Mesendoderm (in vitro differentiated cells): ENCODE results near the gene F8.
"Not testable (repeated sequence)": the region's sequence is repeated elsewhere in the genome, so short reads cannot be mapped to it uniquely, and the experiment has no call there.

ENCODE experiments used
- DNase-seq: peaks from one replicate; pipeline ENCODE4 v3.0.0; 2013
- H2AK5ac ChIP-seq: 2 replicates; pipeline ENCODE4 v1.6.1; 2013; ENCODE audit warnings: low read length, inconsistent platforms
- H2BK120ac ChIP-seq: 2 replicates; pipeline ENCODE4 v1.6.1; 2013; ENCODE audit warnings: low read depth, mild to moderate bottlenecking, low read length, moderate library complexity, mixed read lengths
- H2BK15ac ChIP-seq: replicated peaks from 2 replicates; pipeline ENCODE4 v1.6.1; 2013; ENCODE audit warnings: low read depth, mild to moderate bottlenecking, moderate library complexity
- H2BK5ac ChIP-seq: 2 replicates; pipeline ENCODE4 v1.6.1; 2013; ENCODE audit warnings: low read length, inconsistent platforms
- H3K18ac ChIP-seq: 2 replicates; pipeline ENCODE4 v1.6.1; 2013; ENCODE audit warnings: mild to moderate bottlenecking, low read length, mixed read lengths
- H3K23ac ChIP-seq: one replicate; pipeline ENCODE4 v1.6.1; 2013; ENCODE audit warnings: low read length
- H3K27ac ChIP-seq: 2 replicates; pipeline ENCODE4 v1.5.1; 2013; ENCODE audit warnings: low read depth, mild to moderate bottlenecking, inconsistent platforms, low read length, moderate library complexity
- H3K27me3 ChIP-seq: 2 replicates; pipeline ENCODE4 v1.6.1; 2013; ENCODE audit warnings: low read length, control low read depth, mild to moderate bottlenecking, inconsistent platforms; ENCODE audit not compliant: insufficient read depth, poor library complexity
- H3K36me3 ChIP-seq: 2 replicates; pipeline ENCODE4 v1.6.1; 2013; ENCODE audit warnings: low read length, inconsistent platforms; ENCODE audit not compliant: control insufficient read depth, insufficient read depth
- H3K4ac ChIP-seq: one replicate; pipeline ENCODE4 v1.6.1; 2013; ENCODE audit warnings: low read depth, mild to moderate bottlenecking, low read length, moderate library complexity
- H3K4me1 ChIP-seq: 2 replicates; pipeline ENCODE4 v1.6.1; 2013; ENCODE audit warnings: low read depth, low read length, inconsistent platforms; ENCODE audit not compliant: control insufficient read depth
- H3K4me2 ChIP-seq: 2 replicates; pipeline ENCODE4 v1.6.1; 2013; ENCODE audit warnings: low read length
- H3K4me3 ChIP-seq: 2 replicates; pipeline ENCODE4 v1.5.1; 2013; ENCODE audit warnings: mild to moderate bottlenecking, low read length
- H3K56ac ChIP-seq: one replicate; pipeline ENCODE4 v1.6.1; 2013; ENCODE audit warnings: low read length
- H3K79me1 ChIP-seq: 2 replicates; pipeline ENCODE4 v1.6.1; 2013; ENCODE audit warnings: low read length, inconsistent platforms
- H3K79me2 ChIP-seq: 2 replicates; pipeline ENCODE4 v1.6.1; 2013; ENCODE audit warnings: mild to moderate bottlenecking, low read length; ENCODE audit not compliant: control insufficient read depth, insufficient read depth
- H3K9ac ChIP-seq: 2 replicates; pipeline ENCODE4 v1.6.1; 2013; ENCODE audit warnings: low read length, inconsistent platforms
- H4K5ac ChIP-seq: one replicate; pipeline ENCODE4 v1.6.1; 2013; ENCODE audit warnings: low read length
- H4K8ac ChIP-seq: one replicate; pipeline ENCODE4 v1.6.1; 2013; ENCODE audit warnings: low read depth, mild to moderate bottlenecking, control low read depth, low read length, moderate library complexity
- WGBS: extraction: QIAGEN DNeasy Blood & Tissue Kit; methylation state at CpG from one replicate; pipeline ENCODE4 v1.1.7; 2013; ENCODE audit warnings: low lambda C conversion rate, missing lambda C conversion rate; ENCODE audit not compliant: insufficient coverage; ENCODE audit errors: extremely low coverage; 5-methylcytosine and 5-hydroxymethylcytosine counted together

F8 gene

DNA sequence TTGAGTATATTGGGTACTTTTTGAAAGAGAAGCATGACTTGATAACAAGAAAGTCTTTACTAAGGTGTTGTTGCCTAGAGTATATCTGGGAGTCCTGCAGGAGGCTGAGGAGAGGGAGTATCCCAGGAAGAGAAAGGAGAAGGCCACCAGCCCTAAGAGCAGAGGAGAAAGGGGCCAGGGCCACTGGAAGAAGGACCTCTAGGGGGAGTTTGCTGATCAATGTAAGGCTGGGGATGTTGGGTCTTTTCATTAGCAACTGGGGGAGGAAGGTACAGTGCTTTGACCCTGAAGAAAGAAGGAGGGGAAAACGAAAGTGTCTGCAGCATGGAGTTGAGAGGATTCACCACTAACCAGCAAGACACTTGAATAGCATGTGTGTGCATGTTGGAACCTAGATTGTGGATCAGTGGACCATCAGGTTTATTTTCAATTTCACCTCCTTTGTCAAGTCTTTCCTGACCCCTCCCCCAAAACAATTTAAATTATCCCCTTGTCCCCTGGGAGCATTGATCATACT is 192.5 kb downstream of the F8 start:
- H3K79me1 ChIP-seq, result no peaks in the 10 kb centered on the region
- H3K4ac ChIP-seq, result no peak overlapping the region
- H3K4me1 ChIP-seq, result no peaks in the 10 kb centered on the region
- no peak overlapping the region for H2BK120ac ChIP-seq
- no peak overlapping the region for H4K8ac ChIP-seq
- no peaks in the 10 kb centered on the region for H3K79me2 ChIP-seq
- no peak overlapping the region for H2BK15ac ChIP-seq
- H3K56ac ChIP-seq, result no peak overlapping the region
- no peak overlapping the region for H4K5ac ChIP-seq
- DNase-seq, result peak; percentile 23
- H3K4me2 ChIP-seq, result no peak overlapping the region
- no peaks in the 10 kb centered on the region for H3K27me3 ChIP-seq
- H2AK5ac ChIP-seq, result no peak overlapping the region
- no peak overlapping the region for H3K9ac ChIP-seq
- H3K27ac ChIP-seq, result no peak overlapping the region
- WGBS, result no CpG with 5 or more reads among the region's 1 CpG
- no peak overlapping the region for H3K23ac ChIP-seq
- H3K18ac ChIP-seq, result no peak overlapping the region
- no peaks in the 10 kb centered on the region for H3K36me3 ChIP-seq
- H3K4me3 ChIP-seq, result no peak overlapping the region
- H2BK5ac ChIP-seq, result no peak overlapping the region

DNA sequence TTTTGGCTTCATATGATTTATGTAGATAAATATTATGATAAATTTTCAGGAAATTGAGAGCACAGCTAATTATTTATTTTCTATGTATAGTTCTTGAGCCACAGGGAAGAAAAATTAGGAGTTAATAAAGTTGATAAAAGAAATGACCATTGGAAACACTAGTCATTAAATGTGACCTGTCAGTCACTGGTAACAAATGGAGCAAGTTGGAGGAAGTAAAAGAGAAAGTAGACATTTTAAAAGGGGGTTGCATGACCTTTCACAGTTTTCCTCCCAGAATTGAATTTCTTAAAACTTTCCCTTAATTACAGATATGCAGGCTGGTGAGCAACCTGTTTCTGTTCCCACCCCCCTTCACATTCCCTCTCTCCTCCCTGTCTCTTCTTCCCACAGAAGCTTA is 193.4 kb downstream of the F8 start:
- no peak overlapping the region for H3K4ac ChIP-seq
- no peak overlapping the region for H2BK15ac ChIP-seq
- H3K79me2 ChIP-seq, result no peaks in the 10 kb centered on the region

DNA sequence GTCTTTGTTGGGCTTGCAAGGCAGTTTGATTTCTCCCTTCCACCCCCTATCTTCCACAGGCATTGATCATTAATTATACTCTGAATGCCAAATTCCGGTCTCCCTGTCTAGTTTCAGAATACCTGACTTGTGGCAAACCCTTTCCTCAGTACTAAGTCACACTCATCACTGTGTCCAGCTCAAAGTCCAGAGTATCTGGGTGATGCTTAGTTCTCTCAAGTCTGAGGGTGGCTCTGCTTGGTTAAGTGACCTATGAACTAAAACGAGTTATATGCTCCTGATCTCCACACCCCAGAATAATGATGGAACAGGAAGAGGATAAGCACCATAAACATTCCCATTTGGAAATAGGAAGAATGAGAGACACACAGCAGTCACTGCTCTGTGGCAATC is 194.5 kb downstream of the F8 start:
- Histone ChIP-seq H3K4me1 (no peaks in the 10 kb centered on the region), H3K4ac (no peak overlapping the region), H3K56ac (no peak overlapping the region), H2BK5ac (no peak overlapping the region), H3K27ac (no peak overlapping the region), H3K18ac (no peak overlapping the region), H3K9ac (no peak overlapping the region), H3K79me2 (no peaks in the 10 kb centered on the region), H2AK5ac (no peak overlapping the region), H3K23ac (no peak overlapping the region), H2BK120ac (no peak overlapping the region), H4K8ac (no peak overlapping the region), H3K79me1 (no peaks in the 10 kb centered on the region), H3K4me2 (no peak overlapping the region), H3K27me3 (no peaks in the 10 kb centered on the region), H3K4me3 (no peak overlapping the region), H3K36me3 (no peaks in the 10 kb centered on the region), H4K5ac (no peak overlapping the region), H2BK15ac (no peak overlapping the region)
- WGBS, result no CpG with 5 or more reads among the region's 2 CpGs
- no peak for DNase-seq

More for the DNA sequence above, 193.4 kb downstream of the F8 start:
- Histone ChIP-seq H3K36me3 (no peaks in the 10 kb centered on the region), H3K4me1 (no peaks in the 10 kb centered on the region), H3K79me1 (no peaks in the 10 kb centered on the region), H2AK5ac (no peak overlapping the region), H3K23ac (no peak overlapping the region), H2BK5ac (no peak overlapping the region), H3K18ac (no peak overlapping the region), H4K5ac (no peak overlapping the region), H2BK120ac (no peak overlapping the region), H3K56ac (no peak overlapping the region), H3K9ac (no peak overlapping the region), H3K4me2 (no peak overlapping the region), H3K27me3 (no peaks in the 10 kb centered on the region), H4K8ac (no peak overlapping the region), H3K4me3 (no peak overlapping the region), H3K27ac (no peak overlapping the region)
- DNase-seq, result no peak

DNA sequence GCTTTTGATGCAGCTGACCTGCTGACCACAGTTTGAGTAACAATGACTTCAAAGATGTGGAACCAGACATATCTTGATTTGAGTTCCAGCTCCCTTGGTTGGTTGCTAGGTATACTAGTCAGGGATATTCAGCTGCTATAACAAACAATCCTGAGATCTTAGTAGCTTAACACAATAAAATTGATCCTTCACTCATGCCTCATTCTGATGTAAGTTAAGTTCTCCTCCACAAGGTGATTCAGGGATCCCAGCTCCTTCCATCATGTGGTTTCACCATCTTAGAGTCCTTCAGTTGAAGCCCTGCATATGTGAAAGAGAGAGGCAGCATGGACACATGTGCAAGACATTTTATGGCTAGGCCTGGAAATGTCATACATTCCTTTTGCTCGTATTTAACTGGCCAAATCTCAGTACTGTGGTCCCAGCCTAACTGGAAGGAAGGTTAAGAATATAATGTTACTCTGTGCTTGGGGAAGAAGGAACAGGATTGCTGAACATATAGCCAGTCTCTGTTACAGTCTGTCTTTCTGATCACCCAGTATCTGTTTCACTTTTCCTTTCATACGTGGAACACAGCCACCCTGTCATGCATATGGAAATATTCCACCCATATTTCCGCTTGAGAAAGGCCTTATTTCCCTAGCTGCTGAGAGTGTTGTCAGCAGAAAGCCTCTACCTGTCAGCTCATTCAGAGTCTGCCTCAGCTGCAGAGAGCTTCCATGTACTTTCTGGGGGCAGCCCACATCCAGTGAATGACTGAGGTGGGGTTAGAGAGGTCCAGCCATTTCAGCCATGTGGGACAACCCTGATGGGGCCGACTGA is 195.1 kb downstream of the F8 start:
- Histone ChIP-seq H2AK5ac (no peak overlapping the region), H3K79me1 (no peaks in the 10 kb centered on the region), H3K36me3 (no peaks in the 10 kb centered on the region), H3K56ac (no peak overlapping the region), H3K4me3 (no peak overlapping the region), H3K18ac (no peak overlapping the region), H2BK5ac (no peak overlapping the region), H3K4me2 (no peak overlapping the region), H3K27me3 (no peaks in the 10 kb centered on the region), H3K23ac (no peak overlapping the region), H4K5ac (no peak overlapping the region), H3K9ac (no peak overlapping the region), H4K8ac (no peak overlapping the region), H3K79me2 (no peaks in the 10 kb centered on the region), H3K4ac (no peak overlapping the region), H2BK15ac (no peak overlapping the region), H2BK120ac (no peak overlapping the region), H3K27ac (no peak overlapping the region), H3K4me1 (no peaks in the 10 kb centered on the region)
- DNase-seq, result no peak
- no CpG with 5 or more reads among the region's 4 CpGs for WGBS

DNA sequence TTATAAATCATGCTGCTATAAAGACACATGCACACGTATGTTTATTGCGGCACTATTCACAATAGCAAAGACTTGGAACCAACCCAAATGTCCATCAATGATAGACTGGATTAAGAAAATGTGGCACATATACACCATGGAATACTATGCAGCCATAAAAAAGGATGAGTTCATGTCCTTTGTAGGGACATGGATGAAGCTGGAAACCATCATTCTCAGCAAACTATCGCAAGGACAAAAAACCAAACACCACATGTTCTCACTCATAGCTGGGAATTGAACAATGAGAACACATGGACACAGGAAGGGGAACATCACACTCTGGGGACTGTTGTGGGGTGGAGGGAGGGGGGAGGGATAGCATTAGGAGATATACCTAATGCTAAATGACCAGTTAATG is 196.9 kb downstream of the F8 start:
- not testable (repeated sequence) for H3K9ac ChIP-seq, H4K8ac ChIP-seq, H3K79me1 ChIP-seq, H2AK5ac ChIP-seq, H3K79me2 ChIP-seq, H2BK5ac ChIP-seq, H3K4ac ChIP-seq, H3K23ac ChIP-seq, H3K36me3 ChIP-seq, H3K56ac ChIP-seq, H3K27ac ChIP-seq, H3K27me3 ChIP-seq, DNase-seq, H3K4me2 ChIP-seq, H4K5ac ChIP-seq, H3K18ac ChIP-seq, H3K4me3 ChIP-seq, H2BK120ac ChIP-seq, H2BK15ac ChIP-seq, H3K4me1 ChIP-seq
- no CpG with 5 or more reads among the region's 3 CpGs for WGBS

DNA sequence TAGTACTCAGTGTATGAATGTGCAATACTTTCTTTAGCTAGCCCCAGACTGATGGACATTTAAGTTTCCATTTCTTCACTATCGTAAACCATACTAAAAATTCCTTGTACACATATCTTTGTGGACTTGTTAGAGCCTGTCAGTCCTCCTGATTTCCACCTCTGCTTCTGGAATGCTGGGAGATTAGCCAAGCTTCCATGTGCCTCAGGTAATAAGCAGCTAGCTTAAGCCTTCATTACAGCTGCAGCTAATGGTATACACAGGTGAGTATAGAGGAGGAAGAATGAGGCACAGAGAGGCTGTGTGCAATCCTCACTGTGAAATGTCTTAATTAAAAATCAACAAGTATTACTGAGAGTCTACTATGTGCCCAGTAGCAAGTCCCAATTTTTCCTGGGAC is 197.9 kb downstream of the F8 start:
- no peak overlapping the region for H3K23ac ChIP-seq
- no peak overlapping the region for H3K4me3 ChIP-seq
- no peak overlapping the region for H3K4me2 ChIP-seq
- no peaks in the 10 kb centered on the region for H3K27me3 ChIP-seq
- no peak overlapping the region for H2BK15ac ChIP-seq
- H3K79me2 ChIP-seq, result no peaks in the 10 kb centered on the region
- no peak overlapping the region for H2BK5ac ChIP-seq
- no CpG with 5 or more reads among the region's 1 CpG for WGBS
- no peak overlapping the region for H2BK120ac ChIP-seq
- H3K79me1 ChIP-seq, result no peaks in the 10 kb centered on the region
- no peak overlapping the region for H2AK5ac ChIP-seq
- H3K56ac ChIP-seq, result no peak overlapping the region
- H4K8ac ChIP-seq, result no peak overlapping the region
- H3K4ac ChIP-seq, result no peak overlapping the region
- H3K4me1 ChIP-seq, result no peaks in the 10 kb centered on the region
- no peak for DNase-seq
- H3K27ac ChIP-seq, result no peak overlapping the region
- H3K18ac ChIP-seq, result no peak overlapping the region
- H3K36me3 ChIP-seq, result no peaks in the 10 kb centered on the region
- H4K5ac ChIP-seq, result no peak overlapping the region
- no peak overlapping the region for H3K9ac ChIP-seq
